Liver (tissue), 9 donors: ENCODE data around the gene TTC28. TPM values are rescaled to one million over a fixed set of nuclear protein-coding genes. Genes with fewer than 3 reads are reported as not detected.

ENCODE experiments used
- DNase-seq: peaks from one replicate; pipeline ENCODE4 v3.0.0-alpha.2; 2017; ENCODE audit warnings: low spot score
- H3K27ac ChIP-seq, 2 donors: one replicate each; pipeline ENCODE4 v1.7.0; 2013; ENCODE audit warnings: inconsistent platforms in 2 of 2, low read length in 2 of 2, control low read depth in 1 of 2, low read depth in 1 of 2, mild to moderate bottlenecking in 1 of 2
- H3K27me3 ChIP-seq, 4 donors: one replicate each; pipeline versions ENCODE4 v1.6.1 to v1.7.0; 2013; ENCODE audit warnings: low read length in 3 of 4, inconsistent platforms in 1 of 4, mild to moderate bottlenecking in 1 of 4, moderate library complexity in 1 of 4; ENCODE audit not compliant: control insufficient read depth in 4 of 4, insufficient read depth in 4 of 4
- H3K36me3 ChIP-seq, 4 donors: one replicate each; pipeline versions ENCODE4 v1.6.1 to v1.7.0; 2013; ENCODE audit warnings: low read length in 3 of 4, mild to moderate bottlenecking in 3 of 4, low read depth in 1 of 4, moderate library complexity in 1 of 4; ENCODE audit not compliant: control insufficient read depth in 4 of 4, insufficient read depth in 3 of 4
- H3K4me1 ChIP-seq, 4 donors: one replicate each; pipeline versions ENCODE4 v1.6.1 to v1.7.0; 2013; ENCODE audit warnings: low read length in 3 of 4, mild to moderate bottlenecking in 3 of 4, moderate library complexity in 1 of 4; ENCODE audit not compliant: control insufficient read depth in 4 of 4, insufficient read depth in 4 of 4
- H3K4me3 ChIP-seq, 3 donors: one replicate each; pipeline versions ENCODE4 v1.6.1 to v1.7.0; 2013; ENCODE audit warnings: low read length in 3 of 3, control low read depth in 1 of 3, low read depth in 1 of 3, mild to moderate bottlenecking in 1 of 3
- H3K9ac ChIP-seq, 2 donors: one replicate each; pipeline ENCODE4 v1.7.0; 2013; ENCODE audit warnings: low read length in 2 of 2, mild to moderate bottlenecking in 2 of 2, moderate library complexity in 2 of 2, control low read depth in 1 of 2, low read depth in 1 of 2
- H3K9me3 ChIP-seq, 4 donors: one replicate each; pipeline versions ENCODE4 v1.6.1 to v1.7.0; 2013; ENCODE audit warnings: low read length in 3 of 4; ENCODE audit not compliant: control insufficient read depth in 4 of 4
- EGR1 ChIP-seq, 2 donors: IDR thresholded peaks; 2 replicates each; pipeline ENCODE4 v1.6.1; 2016 to 2018; ENCODE audit warnings: antibody characterized with exemption in 2 of 2, low read depth in 2 of 2
- FOXA1 ChIP-seq: IDR thresholded peaks from 2 replicates; pipeline ENCODE4 v1.6.1; 2016; ENCODE audit warnings: antibody characterized with exemption
- FOXA2 ChIP-seq: IDR thresholded peaks from 2 replicates; pipeline ENCODE4 v1.6.1; 2016; ENCODE audit warnings: antibody characterized with exemption
- GABPA ChIP-seq, 2 donors: IDR thresholded peaks in 1 of 2; conservative IDR thresholded peaks in 1 of 2; 2 replicates each; pipeline ENCODE4 v1.6.1; 2016; ENCODE audit warnings: antibody characterized with exemption in 2 of 2, mild to moderate bottlenecking in 1 of 2, moderate library complexity in 1 of 2
- HNF4A ChIP-seq, 2 donors: conservative IDR thresholded peaks; 2 replicates each; pipeline ENCODE4 v1.6.1; 2016; ENCODE audit warnings: antibody characterized with exemption in 2 of 2, mild to moderate bottlenecking in 2 of 2
- HNF4G ChIP-seq: IDR thresholded peaks from 2 replicates; pipeline ENCODE4 v1.6.1; 2016; ENCODE audit warnings: antibody characterized with exemption
- NR2F2 ChIP-seq: IDR thresholded peaks from 2 replicates; pipeline ENCODE4 v1.6.1; 2016; ENCODE audit warnings: antibody characterized with exemption
- RAD21 ChIP-seq, 2 donors: IDR thresholded peaks; 2 replicates each; pipeline ENCODE4 v1.6.1; 2016; ENCODE audit warnings: antibody characterized with exemption in 2 of 2, mild to moderate bottlenecking in 2 of 2
- RXRA ChIP-seq, 2 donors: IDR thresholded peaks; 2 replicates each; pipeline ENCODE4 v1.6.1; 2017 to 2018; ENCODE audit warnings: antibody characterized with exemption in 2 of 2, mild to moderate bottlenecking in 1 of 2
- SP1 ChIP-seq: IDR thresholded peaks from 2 replicates; pipeline ENCODE4 v1.6.1; 2018; ENCODE audit warnings: antibody characterized with exemption, mild to moderate bottlenecking
- TAF1 ChIP-seq: conservative IDR thresholded peaks from 2 replicates; pipeline ENCODE4 v1.6.1; 2016; ENCODE audit warnings: antibody characterized with exemption, mild to moderate bottlenecking
- YY1 ChIP-seq: IDR thresholded peaks from 2 replicates; pipeline ENCODE4 v1.6.1; 2016; ENCODE audit warnings: antibody characterized with exemption, mild to moderate bottlenecking
- WGBS: extraction: QIAGEN DNeasy Blood & Tissue Kit; methylation state at CpG from one replicate; pipeline ENCODE4 v1.1.7; 2013; 5-methylcytosine and 5-hydroxymethylcytosine counted together
- polyA plus RNA-seq, 2 donors: library from polyadenylated mRNA; stranded (reverse) in 1 of 2; unstranded in 1 of 2; fragments of 200-250 nt in 1 of 2; fragments of >200 nt in 1 of 2; fragmentation: Nextera tagmentation in 1 of 2; extraction: Ambion mirVana in 1 of 2; gene quantifications; one replicate each; pipeline versions ENCODE4 v1.2.1 to v1.2.3, GENCODE V29; 2013 to 2015
- total RNA-seq, 2 donors: library from RNA; depleted of rRNA; stranded (reverse); fragments of >200 nt; gene quantifications; one replicate each; pipeline ENCODE4 v1.2.3, GENCODE V29; 2014
- TF ChIP-seq, protein P1 (sequence below): IDR thresholded peaks from 2 replicates; pipeline ENCODE4 v1.6.1; 2016; ENCODE audit warnings: antibody characterized with exemption
- TF ChIP-seq, protein P2 (sequence below): IDR thresholded peaks from 2 replicates; pipeline ENCODE4 v1.6.1; 2016; ENCODE audit warnings: antibody characterized with exemption
- TF ChIP-seq, protein P3 (sequence below): IDR thresholded peaks from 2 replicates; pipeline ENCODE4 v1.6.1; 2016; ENCODE audit warnings: antibody characterized with exemption
- TF ChIP-seq, protein P4 (sequence below): fragments of 150-350 bp; IDR thresholded peaks from 2 replicates; pipeline ENCODE4 v1.5.1; 2017; ENCODE audit warnings: improper control_type of control experiment, low read depth, low read length; ENCODE audit not compliant: missing input control
- donor health status: healthy.
- donor health status: healthy.
- donor health status: healthy.
- donor health status: healthy.
- donor health status: healthy.

TTC28 gene
- total and polyA plus RNA-seq, 4 donors = 4.2 to 19.4 (median 5.9) TPM

DNA sequence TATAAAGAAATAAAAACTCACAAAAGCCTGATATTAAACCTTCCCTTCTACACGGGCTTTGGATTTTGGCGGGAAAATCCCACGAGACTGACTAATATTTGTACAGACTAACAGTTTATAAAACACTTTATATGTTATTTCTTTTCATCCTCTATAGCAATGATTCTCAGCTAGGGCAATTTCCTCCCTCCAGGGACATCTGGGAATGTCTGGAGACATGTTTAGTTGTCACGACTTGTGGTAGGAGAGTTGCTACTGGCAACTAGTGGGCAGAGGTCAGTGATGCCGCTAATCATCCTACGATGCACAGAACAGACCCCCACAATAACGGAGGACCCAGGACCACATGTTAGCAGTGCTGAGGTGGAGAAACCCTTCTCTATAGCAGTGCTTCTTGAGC is 455.8 kb downstream of the TTC28 start:
- no peaks in the 10 kb centered on the region for H3K4me1 ChIP-seq
- H3K27me3 ChIP-seq = no peaks in the 10 kb centered on the region
- TF ChIP-seq, protein P1, sequence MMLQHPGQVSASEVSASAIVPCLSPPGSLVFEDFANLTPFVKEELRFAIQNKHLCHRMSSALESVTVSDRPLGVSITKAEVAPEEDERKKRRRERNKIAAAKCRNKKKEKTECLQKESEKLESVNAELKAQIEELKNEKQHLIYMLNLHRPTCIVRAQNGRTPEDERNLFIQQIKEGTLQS = no peak
- TF ChIP-seq FOXA1 = no peak
- no peak for TF ChIP-seq TAF1
- TF ChIP-seq YY1 = no peak
- TF ChIP-seq SP1 = no peak
- TF ChIP-seq EGR1 (IDR thresholded peaks at IDR 0.05; ENCODE audit: low read depth in 2 of 2) = no peak
- TF ChIP-seq, protein P2, sequence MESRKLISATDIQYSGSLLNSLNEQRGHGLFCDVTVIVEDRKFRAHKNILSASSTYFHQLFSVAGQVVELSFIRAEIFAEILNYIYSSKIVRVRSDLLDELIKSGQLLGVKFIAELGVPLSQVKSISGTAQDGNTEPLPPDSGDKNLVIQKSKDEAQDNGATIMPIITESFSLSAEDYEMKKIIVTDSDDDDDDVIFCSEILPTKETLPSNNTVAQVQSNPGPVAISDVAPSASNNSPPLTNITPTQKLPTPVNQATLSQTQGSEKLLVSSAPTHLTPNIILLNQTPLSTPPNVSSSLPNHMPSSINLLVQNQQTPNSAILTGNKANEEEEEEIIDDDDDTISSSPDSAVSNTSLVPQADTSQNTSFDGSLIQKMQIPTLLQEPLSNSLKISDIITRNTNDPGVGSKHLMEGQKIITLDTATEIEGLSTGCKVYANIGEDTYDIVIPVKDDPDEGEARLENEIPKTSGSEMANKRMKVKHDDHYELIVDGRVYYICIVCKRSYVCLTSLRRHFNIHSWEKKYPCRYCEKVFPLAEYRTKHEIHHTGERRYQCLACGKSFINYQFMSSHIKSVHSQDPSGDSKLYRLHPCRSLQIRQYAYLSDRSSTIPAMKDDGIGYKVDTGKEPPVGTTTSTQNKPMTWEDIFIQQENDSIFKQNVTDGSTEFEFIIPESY = no peak
- no peak for TF ChIP-seq HNF4A (conservative IDR thresholded peaks at IDR 0.05)
- TF ChIP-seq, protein P3, sequence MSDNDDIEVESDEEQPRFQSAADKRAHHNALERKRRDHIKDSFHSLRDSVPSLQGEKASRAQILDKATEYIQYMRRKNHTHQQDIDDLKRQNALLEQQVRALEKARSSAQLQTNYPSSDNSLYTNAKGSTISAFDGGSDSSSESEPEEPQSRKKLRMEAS = no peak
- no peak for TF ChIP-seq FOXA2
- TF ChIP-seq HNF4G = no peak
- TF ChIP-seq, protein P4, sequence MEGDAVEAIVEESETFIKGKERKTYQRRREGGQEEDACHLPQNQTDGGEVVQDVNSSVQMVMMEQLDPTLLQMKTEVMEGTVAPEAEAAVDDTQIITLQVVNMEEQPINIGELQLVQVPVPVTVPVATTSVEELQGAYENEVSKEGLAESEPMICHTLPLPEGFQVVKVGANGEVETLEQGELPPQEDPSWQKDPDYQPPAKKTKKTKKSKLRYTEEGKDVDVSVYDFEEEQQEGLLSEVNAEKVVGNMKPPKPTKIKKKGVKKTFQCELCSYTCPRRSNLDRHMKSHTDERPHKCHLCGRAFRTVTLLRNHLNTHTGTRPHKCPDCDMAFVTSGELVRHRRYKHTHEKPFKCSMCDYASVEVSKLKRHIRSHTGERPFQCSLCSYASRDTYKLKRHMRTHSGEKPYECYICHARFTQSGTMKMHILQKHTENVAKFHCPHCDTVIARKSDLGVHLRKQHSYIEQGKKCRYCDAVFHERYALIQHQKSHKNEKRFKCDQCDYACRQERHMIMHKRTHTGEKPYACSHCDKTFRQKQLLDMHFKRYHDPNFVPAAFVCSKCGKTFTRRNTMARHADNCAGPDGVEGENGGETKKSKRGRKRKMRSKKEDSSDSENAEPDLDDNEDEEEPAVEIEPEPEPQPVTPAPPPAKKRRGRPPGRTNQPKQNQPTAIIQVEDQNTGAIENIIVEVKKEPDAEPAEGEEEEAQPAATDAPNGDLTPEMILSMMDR = no peak
- no peak for TF ChIP-seq GABPA (IDR thresholded peaks at IDR 0.05 in 1 of 2, conservative IDR thresholded peaks at IDR 0.05 in 1 of 2)
- TF ChIP-seq NR2F2 = no peak
- TF ChIP-seq RAD21 (IDR thresholded peaks at IDR 0.05) = no peak
- WGBS = 77% methylated on average over 7 of the region's 7 CpGs
- no peak overlapping the region for H3K4me3 ChIP-seq
- H3K27ac ChIP-seq = no peak overlapping the region
- no peak for DNase-seq
- H3K9ac ChIP-seq = no peak overlapping the region
- H3K9me3 ChIP-seq = no peaks in the 10 kb centered on the region
- no peaks in the 10 kb centered on the region for H3K36me3 ChIP-seq

DNA sequence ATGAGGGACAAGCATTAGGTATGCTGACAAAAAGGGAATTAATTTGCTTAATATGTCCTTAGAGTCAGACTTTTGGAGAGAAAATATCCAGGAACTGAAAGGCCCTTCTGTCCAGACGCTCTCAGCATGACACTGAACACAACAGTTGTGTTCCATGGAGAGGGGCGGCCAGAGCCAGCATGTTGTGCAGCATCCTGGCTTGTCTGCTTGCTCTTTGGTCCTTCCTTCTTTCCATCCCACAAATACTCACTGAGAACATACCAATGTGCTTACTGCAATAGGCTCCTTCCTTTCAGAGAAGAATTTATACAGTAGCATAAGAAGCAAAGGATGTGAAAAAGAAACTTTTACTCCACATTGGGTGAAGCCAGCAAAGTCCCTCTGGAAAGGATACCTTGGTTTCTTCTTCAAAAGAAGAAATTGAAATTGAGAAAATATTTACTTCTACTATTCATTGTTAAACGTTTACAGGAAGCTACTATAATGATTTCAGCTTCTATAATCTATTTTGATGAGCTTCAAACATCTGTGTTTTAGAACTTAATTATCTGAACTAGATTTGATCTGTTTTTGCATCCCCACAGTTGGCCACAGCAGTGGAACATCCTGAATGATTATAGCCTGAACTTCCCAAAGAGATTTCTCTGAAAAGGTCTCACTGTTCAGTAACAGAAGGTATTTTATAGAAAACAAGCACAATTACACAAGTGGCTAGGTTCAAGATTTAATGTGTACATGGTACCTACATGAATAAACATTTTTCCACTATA is 456.5 kb downstream of the TTC28 start:
- TF ChIP-seq FOXA1 (no peak), FOXA2 (no peak), YY1 (no peak), RAD21 (IDR thresholded peaks at IDR 0.05) (no peak), RXRA (IDR thresholded peaks at IDR 0.05) (no peak), GABPA (IDR thresholded peaks at IDR 0.05 in 1 of 2, conservative IDR thresholded peaks at IDR 0.05 in 1 of 2) (no peak), TAF1 (no peak), HNF4A (conservative IDR thresholded peaks at IDR 0.05) (no peak), NR2F2 (no peak)
- TF ChIP-seq, protein P4 = no peak
- TF ChIP-seq, protein P3 = no peak
- TF ChIP-seq, protein P2 = no peak
- TF ChIP-seq, protein P1 = no peak
- H3K27ac ChIP-seq = no peak overlapping the region
- no peak overlapping the region for H3K9ac ChIP-seq
- WGBS = 80% methylated on average over 3 of the region's 3 CpGs
- no peaks in the 10 kb centered on the region for H3K27me3 ChIP-seq
- DNase-seq = no peak
- no peak overlapping the region for H3K4me3 ChIP-seq
- H3K4me1 ChIP-seq = no peaks in the 10 kb centered on the region
- H3K36me3 ChIP-seq = no peaks in the 10 kb centered on the region
- H3K9me3 ChIP-seq = no peaks in the 10 kb centered on the region
